Measurements from ENCODE around the gene EFHD1.

- no peak for TF ChIP-seq POLR2A (IDR thresholded peaks at IDR 0.05)
- no peak for TF ChIP-seq CTCF (IDR thresholded peaks at IDR 0.05 in 8 of 11, conservative IDR thresholded peaks at IDR 0.05 in 3 of 11)
Observed at GRCh38 chr2:232600053-232600773, 33.2 kb upstream of the EFHD1 start.
